Tibial nerve (tissue), 4 donors: ENCODE measurements around the gene SEMA3F.

Source experiments
- EP300 ChIP-seq, 2 donors: sonication (generic); formaldehyde crosslinking; IDR thresholded peaks; one replicate each; pipeline ENCODE4 v1.6.1; 2017; ENCODE audit warnings: antibody characterized with exemption in 2 of 2, mild to moderate bottlenecking in 1 of 2
- POLR2A ChIP-seq, 2 donors: fragments of 450-650 bp; IDR thresholded peaks; one replicate each; pipeline ENCODE4 v1.6.1; 2017; ENCODE audit warnings: antibody characterized with exemption in 2 of 2, mild to moderate bottlenecking in 2 of 2, moderate library complexity in 2 of 2
- TF ChIP-seq, protein P1 (sequence below), 5 experiments: fragments of 200-600 bp in 3 of 5; fragments of 450-650 bp in 2 of 5; sonication (generic) in 3 of 5; IDR thresholded peaks; one replicate each; pipeline ENCODE4 v1.5.1; 2016 to 2019; ENCODE audit warnings: antibody characterized with exemption in 5 of 5, mild to moderate bottlenecking in 3 of 5, moderate library complexity in 2 of 5

DNA sequence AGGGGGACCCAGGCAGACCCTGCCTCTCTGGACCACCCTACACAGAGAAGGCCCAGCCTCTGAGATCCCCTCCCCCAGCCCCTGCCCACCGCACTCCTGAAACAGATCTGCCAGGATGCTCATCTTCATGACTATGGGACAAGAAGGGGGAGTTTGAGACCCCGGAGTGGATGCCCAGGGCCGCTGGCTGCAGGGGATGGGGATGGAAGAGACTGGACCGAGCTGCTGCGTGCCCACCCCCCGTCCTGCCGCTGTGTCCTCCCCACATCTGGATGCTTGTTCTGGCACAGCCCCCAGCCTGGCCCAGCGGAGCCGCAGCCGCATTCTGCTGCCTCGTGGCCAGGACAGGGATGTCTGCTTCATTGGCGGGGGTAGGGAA lies 30.3 kb upstream of the SEMA3F start:
- TF ChIP-seq, protein P1, sequence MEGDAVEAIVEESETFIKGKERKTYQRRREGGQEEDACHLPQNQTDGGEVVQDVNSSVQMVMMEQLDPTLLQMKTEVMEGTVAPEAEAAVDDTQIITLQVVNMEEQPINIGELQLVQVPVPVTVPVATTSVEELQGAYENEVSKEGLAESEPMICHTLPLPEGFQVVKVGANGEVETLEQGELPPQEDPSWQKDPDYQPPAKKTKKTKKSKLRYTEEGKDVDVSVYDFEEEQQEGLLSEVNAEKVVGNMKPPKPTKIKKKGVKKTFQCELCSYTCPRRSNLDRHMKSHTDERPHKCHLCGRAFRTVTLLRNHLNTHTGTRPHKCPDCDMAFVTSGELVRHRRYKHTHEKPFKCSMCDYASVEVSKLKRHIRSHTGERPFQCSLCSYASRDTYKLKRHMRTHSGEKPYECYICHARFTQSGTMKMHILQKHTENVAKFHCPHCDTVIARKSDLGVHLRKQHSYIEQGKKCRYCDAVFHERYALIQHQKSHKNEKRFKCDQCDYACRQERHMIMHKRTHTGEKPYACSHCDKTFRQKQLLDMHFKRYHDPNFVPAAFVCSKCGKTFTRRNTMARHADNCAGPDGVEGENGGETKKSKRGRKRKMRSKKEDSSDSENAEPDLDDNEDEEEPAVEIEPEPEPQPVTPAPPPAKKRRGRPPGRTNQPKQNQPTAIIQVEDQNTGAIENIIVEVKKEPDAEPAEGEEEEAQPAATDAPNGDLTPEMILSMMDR (IDR thresholded peaks at IDR 0.05) = no peak
- TF ChIP-seq POLR2A (IDR thresholded peaks at IDR 0.05) (no peak), EP300 (IDR thresholded peaks at IDR 0.05) (no peak)
